Thyroid gland (tissue), 4 donors: ENCODE results near the gene ADRA2C.

Source experiments
- POLR2A ChIP-seq, 2 donors: fragments of 450-650 bp; IDR thresholded peaks; one replicate each; pipeline ENCODE4 v1.6.1; 2017; ENCODE audit warnings: antibody characterized with exemption in 2 of 2, mild to moderate bottlenecking in 2 of 2, moderate library complexity in 1 of 2
- TF ChIP-seq, protein P1 (sequence below), 6 experiments: fragments of 200-600 bp in 3 of 6; fragments of 450-650 bp in 3 of 6; sonication (generic) in 3 of 6; IDR thresholded peaks; one replicate each; pipeline ENCODE4 v1.5.1; 2016 to 2019; ENCODE audit warnings: antibody characterized with exemption in 6 of 6, mild to moderate bottlenecking in 2 of 6, inconsistent platforms in 1 of 6, moderate library complexity in 1 of 6

DNA sequence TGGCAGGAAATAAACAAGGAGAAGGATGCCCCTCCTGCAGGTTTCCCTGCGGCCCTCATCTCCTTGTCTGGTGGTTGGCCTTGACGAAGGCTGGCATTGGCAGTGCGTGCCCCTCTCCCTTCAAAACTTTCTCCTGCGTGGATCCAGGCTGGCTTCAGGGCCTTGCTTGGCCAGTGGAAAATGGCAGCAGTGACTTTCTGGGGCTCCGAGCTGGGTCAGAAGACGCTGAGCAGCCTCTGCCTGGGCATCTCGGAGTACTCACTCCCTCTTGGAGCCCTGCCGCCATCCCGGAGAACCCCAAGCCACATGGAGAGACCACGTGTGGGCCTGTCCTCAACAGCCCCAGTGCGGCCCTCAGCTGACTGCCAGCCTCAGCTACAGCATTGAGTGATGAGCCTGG is 39.5 kb downstream of the ADRA2C start:
- TF ChIP-seq POLR2A (IDR thresholded peaks at IDR 0.05): no peak
- TF ChIP-seq, protein P1, sequence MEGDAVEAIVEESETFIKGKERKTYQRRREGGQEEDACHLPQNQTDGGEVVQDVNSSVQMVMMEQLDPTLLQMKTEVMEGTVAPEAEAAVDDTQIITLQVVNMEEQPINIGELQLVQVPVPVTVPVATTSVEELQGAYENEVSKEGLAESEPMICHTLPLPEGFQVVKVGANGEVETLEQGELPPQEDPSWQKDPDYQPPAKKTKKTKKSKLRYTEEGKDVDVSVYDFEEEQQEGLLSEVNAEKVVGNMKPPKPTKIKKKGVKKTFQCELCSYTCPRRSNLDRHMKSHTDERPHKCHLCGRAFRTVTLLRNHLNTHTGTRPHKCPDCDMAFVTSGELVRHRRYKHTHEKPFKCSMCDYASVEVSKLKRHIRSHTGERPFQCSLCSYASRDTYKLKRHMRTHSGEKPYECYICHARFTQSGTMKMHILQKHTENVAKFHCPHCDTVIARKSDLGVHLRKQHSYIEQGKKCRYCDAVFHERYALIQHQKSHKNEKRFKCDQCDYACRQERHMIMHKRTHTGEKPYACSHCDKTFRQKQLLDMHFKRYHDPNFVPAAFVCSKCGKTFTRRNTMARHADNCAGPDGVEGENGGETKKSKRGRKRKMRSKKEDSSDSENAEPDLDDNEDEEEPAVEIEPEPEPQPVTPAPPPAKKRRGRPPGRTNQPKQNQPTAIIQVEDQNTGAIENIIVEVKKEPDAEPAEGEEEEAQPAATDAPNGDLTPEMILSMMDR (IDR thresholded peaks at IDR 0.05): no peak
